CD4-positive, alpha-beta T cell treated with Interleukin-17A for 1 hour (primary cell): ENCODE results near the gene UGT1A5.
"Not testable (repeated sequence)": the region's sequence is repeated elsewhere in the genome, so short reads cannot be mapped to it uniquely, and the experiment has no call there.

Experiments
- DNase-seq: peaks from one replicate; pipeline ENCODE4 v3.0.0-alpha.2; 2020

UGT1A5 gene

DNA sequence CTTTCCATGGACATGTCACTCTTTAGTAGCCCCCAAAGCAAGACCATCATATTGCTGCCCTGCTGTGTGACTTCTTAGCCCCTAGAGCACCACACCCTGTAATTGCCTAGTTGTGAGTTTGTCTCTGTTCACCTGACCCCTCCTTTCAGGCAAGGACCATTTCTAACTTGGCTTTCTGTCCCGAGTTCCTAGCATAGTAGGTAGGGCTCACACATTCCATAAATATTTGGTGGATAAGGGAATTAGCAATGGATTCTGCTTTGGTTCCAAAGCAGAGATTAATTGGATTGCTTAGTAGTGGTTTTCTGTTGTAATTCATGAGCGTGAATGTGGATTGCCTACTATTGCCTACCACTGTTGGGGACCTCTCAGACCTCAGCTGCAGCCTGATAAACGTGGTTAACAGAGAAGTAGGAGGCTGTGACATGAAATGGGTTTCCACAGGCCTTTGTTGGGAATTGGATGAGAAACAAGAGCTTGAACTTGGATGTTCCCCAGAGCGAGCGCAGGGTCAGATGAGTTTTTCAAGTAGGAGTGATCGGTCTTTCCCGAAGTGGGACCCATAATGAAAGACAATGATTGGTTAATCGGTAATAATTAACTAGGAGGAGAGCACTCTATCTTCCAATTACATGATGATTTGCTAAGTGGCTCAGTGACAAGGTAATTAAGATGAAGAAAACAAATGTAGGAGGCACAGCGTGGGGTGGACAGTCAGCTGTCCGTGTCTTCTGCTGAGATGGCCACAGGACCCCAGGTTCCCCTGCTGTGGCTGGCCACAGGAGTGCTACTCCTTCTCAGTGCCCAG is 34.0 kb downstream of the UGT1A5 start:
- no peak for DNase-seq

DNA sequence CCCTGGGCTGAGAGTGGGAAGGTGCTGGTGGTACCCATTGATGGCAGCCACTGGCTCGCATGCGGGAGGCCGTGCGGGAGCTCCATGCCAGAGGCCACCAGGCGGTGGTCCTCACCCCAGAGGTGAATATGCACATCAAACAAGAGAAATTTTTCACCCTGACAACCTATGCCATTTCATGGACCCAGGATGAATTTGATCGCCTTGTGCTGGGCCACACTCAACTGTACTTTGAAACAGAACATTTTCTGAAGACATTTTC is 34.5 kb downstream of the UGT1A5 start:
- DNase-seq: no peak

DNA sequence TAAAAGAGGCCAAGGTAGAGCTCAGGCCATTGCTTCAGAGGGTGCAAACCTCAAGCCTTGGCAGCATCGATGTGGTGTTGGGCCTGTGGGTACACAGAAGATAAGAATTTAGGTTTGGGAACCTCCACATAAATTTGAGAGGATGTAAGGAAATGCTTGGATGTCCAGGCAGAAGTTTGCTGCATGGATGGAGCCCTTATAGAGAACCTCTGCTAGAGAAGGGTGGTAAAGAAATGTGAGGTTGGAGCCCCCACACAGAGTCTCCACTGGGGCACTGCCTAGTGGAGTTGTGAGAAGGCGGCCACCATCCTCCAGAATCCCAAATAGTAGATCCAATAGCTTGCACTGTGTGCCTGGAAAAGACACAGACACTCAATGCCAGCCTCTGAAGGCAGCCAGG is 38.0 kb downstream of the UGT1A5 start:
- not testable (repeated sequence) for DNase-seq

DNA sequence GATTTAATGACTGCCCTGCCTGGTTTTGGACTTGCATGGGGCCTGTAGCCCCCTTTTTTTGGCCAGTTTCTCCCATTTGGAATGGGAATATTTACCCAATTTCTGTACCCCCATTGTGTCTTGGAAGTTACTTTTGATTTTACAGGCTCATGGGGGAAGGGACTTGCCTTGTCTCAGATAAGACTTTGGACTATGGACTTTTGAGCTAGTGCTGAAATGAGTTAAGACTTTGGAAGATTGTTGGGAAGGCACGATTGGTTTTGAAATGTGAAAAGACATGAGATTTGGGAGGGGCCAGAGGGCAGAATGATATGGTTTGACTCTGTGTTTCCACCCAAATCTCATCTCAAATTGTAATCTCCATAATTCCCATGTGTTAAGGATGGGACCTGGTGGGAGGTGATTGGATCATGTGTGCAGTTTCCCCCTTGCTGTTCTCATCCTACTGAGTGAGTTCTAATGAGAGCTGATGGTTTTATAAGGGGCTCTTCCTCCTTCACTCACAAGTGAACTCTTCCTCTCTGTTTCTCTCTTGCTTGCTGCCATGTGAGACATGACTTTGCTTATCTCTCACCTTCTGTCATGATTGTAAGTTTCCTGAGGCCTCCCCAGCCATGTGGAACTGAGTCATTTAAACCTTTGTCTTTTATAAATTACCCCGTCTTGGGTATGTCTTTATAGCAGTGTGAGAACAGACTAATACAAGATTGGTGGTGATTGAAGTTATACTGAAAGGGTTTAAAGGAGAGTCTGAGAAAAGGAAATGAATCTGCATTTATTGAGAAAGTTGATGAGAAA is 38.7 kb downstream of the UGT1A5 start:
- DNase-seq: not testable (repeated sequence)

DNA sequence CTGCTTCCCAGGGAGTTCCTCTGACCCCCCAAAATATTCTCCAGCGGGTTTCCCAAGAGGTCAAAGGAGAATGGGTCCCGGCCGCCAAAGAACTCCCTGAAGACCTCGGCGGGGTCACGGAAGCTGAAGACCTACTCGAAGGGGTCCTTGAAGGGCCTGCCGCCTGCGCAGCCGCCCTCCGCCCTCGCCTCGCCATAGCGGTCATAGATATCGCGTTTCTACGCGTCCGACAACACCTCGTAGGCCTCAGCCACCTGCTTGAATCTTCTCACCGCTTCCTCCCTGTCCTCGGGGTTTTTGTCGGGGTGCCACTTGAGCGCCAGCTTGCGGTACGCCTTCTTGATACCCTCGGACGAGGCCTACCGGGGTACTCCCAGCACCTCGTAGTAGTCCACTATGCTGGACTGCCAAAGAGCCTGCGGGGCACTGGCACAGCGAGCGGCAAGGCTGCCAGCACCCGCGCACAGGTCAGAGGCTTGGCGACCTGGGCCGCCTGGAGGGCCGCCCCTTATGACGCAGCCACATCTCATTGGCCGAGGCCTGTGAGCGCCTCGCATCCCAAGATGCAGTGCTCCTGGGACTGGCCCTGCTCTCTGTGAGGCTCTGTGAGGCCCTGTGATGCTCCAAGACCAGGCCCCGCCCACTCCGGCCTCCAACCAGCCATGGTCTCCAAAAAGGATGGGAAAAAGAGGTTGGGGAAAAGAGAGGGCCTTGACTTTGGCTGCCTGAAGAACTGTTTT is 42.3 kb downstream of the UGT1A5 start:
- DNase-seq: no peak

DNA sequence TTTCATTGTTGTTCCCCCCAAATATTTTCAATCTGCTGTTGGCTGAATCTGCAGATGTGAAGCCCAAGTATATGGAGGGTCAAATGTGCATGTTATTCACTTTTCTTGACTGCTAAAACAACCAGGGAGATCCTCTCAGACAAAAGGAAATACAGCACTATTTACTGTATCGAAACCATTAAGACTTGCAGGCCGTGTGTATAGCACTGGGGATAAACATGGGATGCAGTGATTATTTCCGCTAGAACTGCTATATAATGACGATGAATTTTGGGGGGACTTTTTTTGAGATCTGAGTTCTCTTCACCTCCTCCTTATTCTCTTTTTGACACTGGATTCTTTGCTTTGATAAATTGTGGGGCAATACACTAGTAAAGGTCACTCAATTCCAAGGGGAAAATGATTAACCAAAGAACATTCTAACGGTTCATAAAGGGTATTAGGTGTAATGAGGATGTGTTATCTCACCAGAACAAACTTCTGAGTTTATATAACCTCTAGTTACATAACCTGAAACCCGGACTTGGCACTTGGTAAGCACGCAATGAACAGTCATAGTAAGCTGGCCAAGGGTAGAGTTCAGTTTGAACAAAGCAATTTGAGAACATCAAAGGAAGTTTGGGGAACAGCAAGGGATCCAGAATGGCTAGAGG is 43.8 kb downstream of the UGT1A5 start:
- no peak for DNase-seq

DNA sequence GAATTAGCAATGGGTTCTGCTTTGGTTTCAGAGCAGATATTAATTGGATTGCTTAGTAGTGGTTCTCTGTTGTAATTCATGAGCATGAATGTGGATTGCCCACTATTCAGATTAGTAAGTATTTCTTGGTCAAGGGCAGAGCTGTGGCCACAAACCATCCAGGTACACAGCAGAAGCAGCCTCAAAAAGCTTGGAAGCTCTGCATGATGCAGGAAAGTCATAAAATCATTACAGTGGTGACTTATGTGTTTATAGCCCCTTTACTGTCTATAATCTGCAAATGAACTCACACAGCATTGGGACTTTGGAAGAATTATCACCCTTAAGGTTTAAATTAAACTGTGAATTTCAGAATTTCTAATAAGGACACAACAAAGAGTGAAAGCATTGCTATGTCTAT is 45.4 kb downstream of the UGT1A5 start:
- no peak for DNase-seq

DNA sequence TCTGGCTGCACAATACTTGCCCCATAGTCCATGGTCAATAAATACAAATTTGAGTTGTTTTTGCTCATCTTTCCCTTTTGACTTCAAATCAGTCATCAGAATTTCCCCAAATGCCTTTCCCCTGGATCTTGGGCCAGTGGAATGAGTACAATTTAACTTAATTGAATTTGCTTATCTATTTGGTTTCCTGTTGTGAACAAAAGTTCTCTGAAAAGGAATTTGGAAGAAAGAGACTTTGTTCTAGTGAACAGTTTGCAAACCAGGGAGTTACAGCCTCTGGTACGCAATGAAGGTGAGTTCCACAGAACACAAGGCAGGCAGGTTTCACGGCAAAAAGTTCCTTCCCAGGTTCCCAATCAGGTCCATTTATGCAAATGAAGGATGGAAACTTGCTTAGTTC is 46.1 kb downstream of the UGT1A5 start:
- DNase-seq: no peak

DNA sequence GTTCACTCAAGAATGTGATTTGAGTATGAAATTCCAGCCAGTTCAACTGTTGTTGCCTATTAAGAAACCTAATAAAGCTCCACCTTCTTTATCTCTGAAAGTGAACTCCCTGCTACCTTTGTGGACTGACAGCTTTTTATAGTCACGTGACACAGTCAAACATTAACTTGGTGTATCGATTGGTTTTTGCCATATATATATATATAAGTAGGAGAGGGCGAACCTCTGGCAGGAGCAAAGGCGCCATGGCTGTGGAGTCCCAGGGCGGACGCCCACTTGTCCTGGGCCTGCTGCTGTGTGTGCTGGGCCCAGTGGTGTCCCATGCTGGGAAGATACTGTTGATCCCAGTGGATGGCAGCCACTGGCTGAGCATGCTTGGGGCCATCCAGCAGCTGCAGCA is 47.3 kb downstream of the UGT1A5 start, which contains the start of gene UGT1A1:
Gene UGT1A1, plus strand, starts transcription at position 228 of the 400 bp plus-strand sequence. Its CDS starts 18 bp downstream, at position 246.
- no peak for DNase-seq

DNA sequence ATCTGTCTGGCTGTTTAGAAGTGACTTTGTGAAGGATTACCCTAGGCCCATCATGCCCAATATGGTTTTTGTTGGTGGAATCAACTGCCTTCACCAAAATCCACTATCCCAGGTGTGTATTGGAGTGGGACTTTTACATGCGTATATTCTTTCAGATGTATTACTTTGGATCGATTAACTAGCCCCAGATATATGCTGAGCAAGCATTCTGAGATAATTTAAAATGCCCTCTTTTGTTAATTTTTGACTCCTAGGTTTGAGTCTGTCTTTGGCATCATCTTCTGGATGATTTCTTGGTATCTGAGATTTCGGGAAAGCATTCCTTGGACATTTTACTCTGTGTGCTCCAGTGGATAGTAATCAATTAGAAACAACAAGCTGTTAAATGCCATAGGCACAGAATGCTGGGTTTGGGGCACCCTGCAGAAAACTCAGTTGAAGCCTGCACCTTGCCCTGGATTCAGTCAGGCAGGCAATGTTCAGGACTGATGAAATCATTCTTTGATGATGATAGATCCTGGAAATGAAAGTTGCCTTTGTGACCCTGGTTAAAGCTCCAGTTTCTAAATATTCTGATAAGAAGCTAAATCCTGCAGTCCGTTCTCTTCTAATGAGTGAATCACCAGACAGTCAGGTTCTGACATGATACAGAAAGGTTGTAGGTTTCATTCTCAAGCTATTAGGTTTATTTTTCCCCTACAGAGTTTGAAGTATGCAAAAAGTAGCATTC is 48.5 kb downstream of the UGT1A5 start:
- DNase-seq: no peak

DNA sequence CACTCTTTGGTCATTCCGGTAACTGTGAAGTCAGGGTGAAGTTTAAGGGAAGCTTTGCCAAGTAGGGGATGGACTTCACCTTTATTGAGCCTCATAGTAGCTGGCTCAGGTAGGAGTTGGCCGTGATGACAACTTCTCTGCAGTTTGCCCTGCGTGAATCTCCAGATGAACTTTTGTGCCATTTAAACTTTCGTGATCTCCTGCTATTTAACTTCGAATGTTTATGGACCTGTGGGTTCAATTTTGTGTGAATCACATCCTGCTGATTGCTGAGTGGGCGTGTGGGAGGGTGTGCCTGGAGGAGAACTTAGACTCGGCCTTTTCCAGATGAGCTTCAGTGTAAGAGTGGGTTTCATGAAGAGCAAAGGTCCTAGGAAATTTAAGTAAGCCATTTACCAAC is 51.6 kb downstream of the UGT1A5 start:
- no peak for DNase-seq

DNA sequence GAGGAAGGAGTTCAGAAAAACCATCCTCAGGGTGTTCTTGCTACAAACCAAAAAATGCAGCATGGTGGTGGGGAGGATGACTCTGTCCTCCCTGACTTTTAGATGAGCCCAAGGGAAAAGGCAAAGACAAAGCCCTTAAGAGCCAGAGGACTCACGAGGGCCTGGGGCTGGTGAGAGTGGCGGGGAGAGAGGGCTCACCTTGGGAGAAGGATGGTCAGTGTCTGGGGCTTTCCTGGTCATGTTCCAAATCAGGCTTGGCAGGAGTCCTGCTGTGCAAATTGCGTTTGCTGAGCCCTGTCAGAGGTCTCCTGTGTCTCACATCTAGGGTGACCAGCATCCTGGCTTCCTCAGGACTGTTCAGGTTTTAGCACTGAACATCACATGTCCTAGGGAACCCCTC is 52.1 kb downstream of the UGT1A5 start:
- no peak for DNase-seq

DNA sequence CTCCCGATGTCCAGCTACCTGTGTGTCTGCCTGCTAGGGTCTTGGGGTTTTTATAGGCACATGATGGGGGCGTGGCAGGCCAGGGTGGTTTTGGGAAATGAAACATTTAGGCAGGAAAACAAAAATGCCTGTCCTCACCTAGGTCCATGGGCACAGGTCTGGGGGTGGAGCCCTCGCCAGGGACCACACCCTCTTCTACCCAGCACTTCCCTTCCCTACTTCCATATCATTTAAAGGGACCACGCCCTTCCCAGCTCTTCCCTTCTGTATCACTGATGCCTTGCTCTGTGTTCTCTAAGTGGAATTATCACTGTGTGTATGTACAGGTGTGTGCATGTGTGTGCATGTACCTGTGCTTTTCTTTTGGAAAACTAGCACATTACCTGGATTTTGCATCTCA is 53.7 kb downstream of the UGT1A5 start:
- DNase-seq: no peak

DNA sequence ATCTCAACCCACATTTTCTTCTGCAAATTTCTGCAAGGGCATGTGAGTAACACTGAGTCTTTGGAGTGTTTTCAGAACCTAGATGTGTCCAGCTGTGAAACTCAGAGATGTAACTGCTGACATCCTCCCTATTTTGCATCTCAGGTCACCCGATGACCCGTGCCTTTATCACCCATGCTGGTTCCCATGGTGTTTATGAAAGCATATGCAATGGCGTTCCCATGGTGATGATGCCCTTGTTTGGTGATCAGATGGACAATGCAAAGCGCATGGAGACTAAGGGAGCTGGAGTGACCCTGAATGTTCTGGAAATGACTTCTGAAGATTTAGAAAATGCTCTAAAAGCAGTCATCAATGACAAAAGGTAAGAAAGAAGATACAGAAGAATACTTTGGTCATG is 55.4 kb downstream of the UGT1A5 start:
- no peak for DNase-seq

DNA sequence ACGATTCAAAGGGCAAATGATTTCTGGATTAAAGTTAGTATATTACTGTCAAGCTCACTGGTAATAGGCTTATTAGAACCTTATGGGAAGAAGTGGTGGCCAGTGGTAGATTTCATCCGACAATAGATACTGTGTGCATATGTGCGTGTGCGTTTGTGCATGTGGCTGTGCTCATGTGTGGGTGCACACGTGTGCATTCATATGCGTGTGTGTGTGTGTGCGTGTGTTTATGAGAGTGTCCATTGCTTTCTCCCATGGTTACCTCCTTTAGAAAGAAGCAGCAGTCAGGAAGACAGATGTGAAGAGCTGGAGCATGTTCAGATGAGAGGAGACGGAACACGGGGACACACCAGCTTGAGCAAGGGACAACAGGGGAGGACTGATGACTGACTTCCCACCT is 56.6 kb downstream of the UGT1A5 start:
- DNase-seq: no peak

DNA sequence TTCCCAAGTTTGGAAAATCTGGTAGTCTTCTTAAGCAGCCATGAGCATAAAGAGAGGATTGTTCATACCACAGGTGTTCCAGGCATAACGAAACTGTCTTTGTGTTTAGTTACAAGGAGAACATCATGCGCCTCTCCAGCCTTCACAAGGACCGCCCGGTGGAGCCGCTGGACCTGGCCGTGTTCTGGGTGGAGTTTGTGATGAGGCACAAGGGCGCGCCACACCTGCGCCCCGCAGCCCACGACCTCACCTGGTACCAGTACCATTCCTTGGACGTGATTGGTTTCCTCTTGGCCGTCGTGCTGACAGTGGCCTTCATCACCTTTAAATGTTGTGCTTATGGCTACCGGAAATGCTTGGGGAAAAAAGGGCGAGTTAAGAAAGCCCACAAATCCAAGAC is 59.4 kb downstream of the UGT1A5 start:
- no peak for DNase-seq

DNA sequence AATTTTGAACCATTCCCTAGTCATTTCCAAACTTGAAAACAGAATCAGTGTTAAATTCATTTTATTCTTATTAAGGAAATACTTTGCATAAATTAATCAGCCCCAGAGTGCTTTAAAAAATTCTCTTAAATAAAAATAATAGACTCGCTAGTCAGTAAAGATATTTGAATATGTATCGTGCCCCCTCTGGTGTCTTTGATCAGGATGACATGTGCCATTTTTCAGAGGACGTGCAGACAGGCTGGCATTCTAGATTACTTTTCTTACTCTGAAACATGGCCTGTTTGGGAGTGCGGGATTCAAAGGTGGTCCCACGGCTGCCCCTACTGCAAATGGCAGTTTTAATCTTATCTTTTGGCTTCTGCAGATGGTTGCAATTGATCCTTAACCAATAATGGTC is 59.9 kb downstream of the UGT1A5 start:
- no peak for DNase-seq

DNA sequence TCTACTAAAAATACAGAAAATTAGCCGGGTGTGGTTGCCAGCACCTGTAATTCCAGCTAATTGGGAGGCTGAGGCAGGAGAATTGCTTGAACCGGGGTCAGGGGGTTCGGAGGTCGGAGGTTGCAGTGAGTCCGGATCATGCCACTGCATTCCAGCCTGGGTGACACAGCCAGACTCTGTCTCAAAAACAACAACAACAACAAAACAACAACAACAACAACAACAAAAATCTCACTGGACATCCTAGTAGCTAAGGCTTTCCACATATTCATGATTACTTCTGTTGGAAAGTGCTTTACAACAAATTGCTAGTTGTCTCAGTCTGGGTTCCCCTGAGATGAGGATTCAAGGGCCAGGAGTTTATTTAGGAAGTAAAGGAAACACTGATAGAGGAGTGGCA is 61.1 kb downstream of the UGT1A5 start:
- no peak for DNase-seq

DNA sequence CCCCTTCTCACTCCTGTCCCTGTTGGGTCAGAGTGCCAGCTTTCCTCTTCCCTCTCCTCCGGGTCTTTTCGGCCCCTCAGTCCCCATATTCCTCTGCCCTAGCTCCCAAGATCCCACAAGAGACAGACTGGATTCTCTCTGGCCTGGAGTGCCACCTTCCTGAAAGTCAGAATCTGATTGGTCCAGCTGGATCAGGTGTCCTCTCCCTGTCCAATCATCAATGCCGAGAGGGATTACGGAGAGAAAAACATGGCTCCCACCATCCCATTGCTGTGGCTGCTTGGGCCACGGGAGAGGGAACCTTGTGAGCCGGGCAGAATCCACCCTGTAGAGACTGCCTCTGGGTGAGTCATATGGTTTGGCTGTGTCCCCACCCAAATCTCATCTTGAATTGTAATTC is 62.7 kb downstream of the UGT1A5 start:
- no peak for DNase-seq

DNA sequence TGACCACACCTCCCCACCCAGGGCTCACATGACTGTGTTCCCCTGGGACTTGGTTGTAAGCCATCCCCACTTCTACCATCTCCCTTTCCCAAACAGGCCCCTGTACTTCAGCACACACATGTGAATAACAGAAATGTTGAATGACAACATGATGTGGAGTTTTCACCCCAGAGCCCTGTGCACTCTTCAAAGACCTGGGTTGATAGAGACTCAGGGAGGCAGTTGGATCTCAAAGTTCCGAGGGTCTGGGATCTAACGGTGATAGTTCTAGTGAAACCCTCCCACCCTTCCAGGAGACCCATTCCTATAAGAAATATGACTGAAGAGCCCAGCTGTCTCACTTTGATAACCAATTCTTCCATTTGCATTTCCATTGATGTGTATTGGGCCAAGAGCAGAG is 65.3 kb downstream of the UGT1A5 start, which contains the start of gene MROH2A:
Gene MROH2A, plus strand, starts transcription at position 301 of the 400 bp plus-strand sequence. CDS start 1,029 bp downstream, outside the sequence.
- DNase-seq: no peak

DNA sequence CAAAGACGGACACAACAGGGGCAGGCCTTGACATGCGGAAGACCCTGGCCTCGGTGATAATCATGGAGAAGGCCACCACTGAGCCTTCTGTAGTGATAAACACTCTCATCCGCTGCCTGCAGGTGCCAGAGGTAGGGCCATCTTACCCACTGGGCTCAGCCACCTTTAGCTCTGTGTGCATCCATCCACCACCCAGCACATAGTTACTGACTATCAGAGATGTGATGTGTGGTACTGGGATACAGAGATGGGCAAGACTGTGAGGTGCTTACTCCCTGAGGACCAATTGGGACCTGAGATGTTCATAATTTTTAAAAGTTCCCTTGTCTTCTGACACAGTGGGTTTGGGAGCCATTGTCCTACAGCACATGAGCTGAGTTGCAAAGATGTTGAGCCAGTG is 67.0 kb downstream of the UGT1A5 start:
- DNase-seq: no peak

DNA sequence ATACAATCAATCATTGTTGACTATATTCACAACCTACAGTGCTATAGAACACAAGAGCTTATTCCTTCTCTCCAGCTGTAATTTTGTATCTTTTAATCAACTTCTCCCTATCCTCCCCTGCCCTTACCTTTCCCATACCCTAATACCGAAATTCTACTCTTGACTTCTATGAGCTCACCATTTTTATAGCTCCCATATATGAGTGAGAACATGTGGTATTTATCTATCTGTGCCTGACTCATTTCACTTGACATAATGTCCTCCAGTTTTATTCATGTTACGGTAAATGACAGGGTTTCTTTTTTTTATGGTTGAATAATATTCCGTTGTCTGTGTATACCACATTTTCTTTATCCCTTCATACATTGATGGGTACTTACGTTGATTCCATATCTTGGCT is 68.1 kb downstream of the UGT1A5 start:
- no peak for DNase-seq

DNA sequence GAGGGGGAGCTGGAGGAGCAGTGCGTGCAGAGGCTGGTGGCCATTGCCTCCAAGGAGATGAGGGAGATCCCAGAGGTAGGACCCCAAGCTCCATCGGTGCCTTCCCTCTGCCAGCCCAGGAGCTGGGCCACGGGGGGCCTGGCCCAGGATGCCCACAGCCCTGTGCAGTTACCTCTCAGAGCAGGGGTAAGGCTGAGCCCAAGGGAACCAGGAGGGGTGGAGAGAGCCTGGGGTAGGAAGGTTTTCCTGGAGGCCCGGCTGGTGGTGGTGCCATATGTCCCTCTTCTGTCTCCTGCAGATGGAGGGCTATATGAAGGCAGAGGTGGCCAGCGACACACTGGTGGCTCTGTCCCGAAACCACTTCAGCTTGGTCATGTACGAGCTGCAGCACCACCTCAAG is 76.8 kb downstream of the UGT1A5 start:
- DNase-seq: no peak
